Measurements from ENCODE around the gene FBXW11. TPM values are rescaled to one million over a fixed set of nuclear protein-coding genes. Genes with fewer than 3 reads are reported as not detected.

The FBXW11 gene
- total and polyA plus RNA-seq, 2 of the 8 experiments (the other 6 are each of a cell fraction or from before 2014, with no cell fraction given): 45.0 to 75.6 TPM

DNA sequence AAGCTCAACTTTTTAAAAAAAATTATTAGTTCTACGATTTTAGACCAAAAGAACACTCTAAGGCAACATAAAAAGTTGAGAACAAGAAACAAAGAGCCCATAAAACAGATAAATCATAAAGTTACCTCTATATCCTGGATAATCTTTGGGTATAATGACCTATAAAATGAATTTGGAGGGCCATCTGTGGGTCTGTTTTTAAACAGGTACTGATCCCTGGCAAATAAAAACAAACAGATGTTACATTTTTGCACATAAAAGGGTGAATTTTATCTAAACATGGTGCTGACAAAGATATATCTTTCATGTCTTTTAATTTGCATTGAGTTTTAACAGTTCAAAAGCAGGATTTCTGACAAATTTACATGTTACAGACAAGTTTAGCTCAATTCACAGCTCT is 107.6 kb downstream of the FBXW11 start:
- H4K8ac ChIP-seq (ENCODE audit: extremely low read depth, insufficient read depth, low read length): no peak overlapping the region
- CTCF ChIA-PET (ENCODE audit: partially characterized antibody): interaction anchor here (0.7 to 1.9 kb wide), 7 partner anchors 9 to 481 kb away, joined by 3 to 12 read pairs (median 5); no protein-coding TSS in a partner anchor
- H3K56ac ChIP-seq (replicated peaks; ENCODE audit: insufficient read length, low read depth, low read length): no peak overlapping the region
- H2BK5ac ChIP-seq (ENCODE audit: low read depth, low read length): no peak overlapping the region
- H3K4me2 ChIP-seq (ENCODE audit: insufficient read depth in 1 of 2, low read depth in 2 of 2, low read length in 2 of 2): no peak overlapping the region
- FAIRE-seq: no peak
- no peak overlapping the region for H3K4me3 ChIP-seq (ENCODE audit: extremely low read depth in 1 of 4, insufficient read depth in 2 of 4, low read depth in 3 of 4, low read length in 4 of 4)
- no peak overlapping the region for H4K5ac ChIP-seq (ENCODE audit: insufficient read length, low read depth, low read length)
- peaks cover 0 to 53% of the 10 kb centered on the region in 2 experiments; a peak in 3 of 4 replicates for H3K79me2 ChIP-seq (ENCODE audit: control insufficient read depth in 1 of 2, insufficient read depth in 2 of 2, low read length in 2 of 2)
- TF ChIP-seq POLR2AphosphoS5 (IDR thresholded peaks at IDR 0.05; ENCODE audit: low read depth, low read length) (no peak), KDM5A (IDR thresholded peaks at IDR 0.05; ENCODE audit: low read length) (no peak), POLR2A (IDR thresholded peaks at IDR 0.05; ENCODE audit: control extremely low read depth in 1 of 2, low read depth in 2 of 2, low read length in 2 of 2) (no peak)
- H3K4ac ChIP-seq (replicated peaks; ENCODE audit: insufficient read length, low read depth, low read length): no peak overlapping the region
- H2BK20ac ChIP-seq (ENCODE audit: low read length): no peak overlapping the region
- no peak overlapping the region for H2BK12ac ChIP-seq (ENCODE audit: low read depth, low read length)
- H3K9ac ChIP-seq (replicated peaks in 1 of 4; ENCODE audit: extremely low read depth in 1 of 4, low read depth in 3 of 4, low read length in 3 of 4): no peak overlapping the region
- H3K27ac ChIP-seq (ENCODE audit: low read depth, low read length): no peak overlapping the region
- H2AFZ ChIP-seq (ENCODE audit: low read length): no peak overlapping the region
- peaks cover 8% of the 10 kb centered on the region in 2 experiments for H4K20me1 ChIP-seq (replicated peaks in 1 of 2; ENCODE audit: control insufficient read depth in 1 of 2, insufficient read depth in 2 of 2, low read length in 2 of 2)
- no peak overlapping the region for H4K91ac ChIP-seq (replicated peaks; ENCODE audit: insufficient read length, low read length)
- H2AK5ac ChIP-seq (ENCODE audit: low read depth, low read length): no peak overlapping the region
- no peak overlapping the region for H2BK120ac ChIP-seq (replicated peaks; ENCODE audit: low read depth, low read length)
- WGBS, 2 experiments (ENCODE audit: extremely low coverage in 1 of 2, insufficient coverage in 1 of 2, insufficient read length in 1 of 2, insufficient replicate concordance in 2 of 2, low coverage in 1 of 2, low lambda C conversion rate in 2 of 2, missing lambda C conversion rate in 1 of 2): 74% methylated on average over 1 of the region's 1 CpG; no CpG with 5 or more reads in 1 of the 2 experiments
- no peak overlapping the region for H3K14ac ChIP-seq (ENCODE audit: insufficient read length)
- peaks cover 0 to 24% (median 8%) of the 10 kb centered on the region in 4 experiments for H3K36me3 ChIP-seq (ENCODE audit: control insufficient read depth in 2 of 4, insufficient read depth in 4 of 4, low read length in 3 of 4)
- no peaks in the 10 kb centered on the region for H3K23me2 ChIP-seq (ENCODE audit: low read depth, low read length)
- H3K4me1 ChIP-seq (replicated peaks in 1 of 4; ENCODE audit: control insufficient read depth in 3 of 4, insufficient read depth in 4 of 4, low read length in 3 of 4): peaks cover 0 to 4% (median 2%) of the 10 kb centered on the region in 4 experiments; a peak in 1 of 7 replicates
- no peak overlapping the region for H3K18ac ChIP-seq (ENCODE audit: extremely low read depth, low read length)
- POLR2A ChIA-PET (ENCODE audit: partially characterized antibody): interaction anchor here (0.6 to 1.2 kb wide), 2 partner anchors 509 to 511 kb away, joined by 3 read pairs; no protein-coding TSS in a partner anchor
- H3K27me3 ChIP-seq (replicated peaks in 1 of 4; ENCODE audit: control insufficient read depth in 3 of 4, extremely low read depth in 1 of 4, insufficient read depth in 3 of 4, low read length in 3 of 4): no peaks in the 10 kb centered on the region
- DNase-seq (ENCODE audit: low read depth in 1 of 2, low spot score in 2 of 2): no peak
- H3K9me3 ChIP-seq (ENCODE audit: insufficient read depth in 2 of 2, low read depth in 1 of 2, low read length in 1 of 2): no peaks in the 10 kb centered on the region
- H3K79me1 ChIP-seq (ENCODE audit: low read depth, low read length): peaks cover 2% of the 10 kb centered on the region
- H3K23ac ChIP-seq (ENCODE audit: insufficient read length): no peak overlapping the region
- H2BK15ac ChIP-seq (ENCODE audit: low read length): no peak overlapping the region

Measured in H1 (cell line).